DMS79 (cell line): Measurements from ENCODE around the gene LRRC28.

ENCODE experiments used
- DNase-seq: peaks from one replicate; lab custom pipeline; 2025; lab: John Stamatoyannopoulos, UW

Gene LRRC28

GRCh38 chr15:99435877-99436541 is 184.7 kb downstream of the LRRC28 start:
- no peak for DNase-seq

- no peak for DNase-seq
These were observed 185.4 kb downstream of the LRRC28 start for GRCh38 chr15:99436542-99437314.

GRCh38 chr15:99437315-99438223 is 186.3 kb downstream of the LRRC28 start:
- no peak for DNase-seq

- DNase-seq, result no peak
These were observed 186.9 kb downstream of the LRRC28 start for GRCh38 chr15:99438224-99438585.

- no peak for DNase-seq
These were observed 187.6 kb downstream of the LRRC28 start for GRCh38 chr15:99438691-99439523.

GRCh38 chr15:99439524-99439835 is 188.2 kb downstream of the LRRC28 start:
- no peak for DNase-seq

GRCh38 chr15:99440029-99440428 is 188.7 kb downstream of the LRRC28 start:
- no peak for DNase-seq
